IMR-90 (cell line): ENCODE data around the gene COL13A1.

Experiments
- CTCF ChIP-seq: conservative IDR thresholded peaks from 2 replicates; pipeline ENCODE4 v1.5.1; 2012; ENCODE audit warnings: mild to moderate bottlenecking, low read depth, low read length, improper control_type of control experiment
- POLR2A ChIP-seq: IDR thresholded peaks from 2 replicates; pipeline ENCODE4 v1.6.1; 2012; ENCODE audit warnings: mild to moderate bottlenecking, low read depth, low read length
- RFX5 ChIP-seq: IDR thresholded peaks from 2 replicates; pipeline ENCODE4 v1.8.0; 2012; ENCODE audit warnings: low read depth, mild to moderate bottlenecking, low read length, moderate library complexity
- SMC3 ChIP-seq: fragments of 150-350 bp; IDR thresholded peaks from 2 replicates; pipeline ENCODE4 v1.6.1; 2016; ENCODE audit warnings: low read depth, mild to moderate bottlenecking, antibody characterized with exemption, low read length, moderate library complexity
- TF ChIP-seq, protein P1 (sequence below): fragments of 150-350 bp; IDR thresholded peaks from 2 replicates; pipeline ENCODE4 v1.6.1; 2016; ENCODE audit warnings: low read depth, mild to moderate bottlenecking, low read length, moderate library complexity, borderline replicate concordance

DNA sequence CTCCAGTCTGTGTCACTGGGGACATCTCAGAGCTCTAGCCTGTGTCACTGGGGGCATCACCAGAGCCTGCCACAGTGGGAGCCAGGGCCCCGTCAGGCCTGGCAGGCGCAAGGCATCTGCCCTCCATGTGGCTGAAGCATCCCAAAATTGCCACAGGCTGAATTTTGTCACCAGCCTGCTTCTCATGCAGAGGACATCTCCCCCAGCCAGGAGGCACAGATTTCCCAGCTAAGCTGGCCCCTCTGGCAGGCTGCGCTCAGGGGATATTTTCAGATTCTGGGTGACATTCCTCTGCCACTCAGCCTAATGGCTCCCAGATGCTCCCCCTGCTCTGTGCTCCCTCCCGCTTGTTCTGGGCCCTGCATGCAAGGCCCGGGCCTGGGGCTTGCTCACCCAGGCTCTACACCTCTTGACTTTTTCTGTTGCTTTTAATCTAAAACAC, 64.6 kb downstream of the COL13A1 start:
- TF ChIP-seq CTCF (no peak), POLR2A (no peak), RFX5 (no peak), SMC3 (no peak)
- TF ChIP-seq, protein P1, sequence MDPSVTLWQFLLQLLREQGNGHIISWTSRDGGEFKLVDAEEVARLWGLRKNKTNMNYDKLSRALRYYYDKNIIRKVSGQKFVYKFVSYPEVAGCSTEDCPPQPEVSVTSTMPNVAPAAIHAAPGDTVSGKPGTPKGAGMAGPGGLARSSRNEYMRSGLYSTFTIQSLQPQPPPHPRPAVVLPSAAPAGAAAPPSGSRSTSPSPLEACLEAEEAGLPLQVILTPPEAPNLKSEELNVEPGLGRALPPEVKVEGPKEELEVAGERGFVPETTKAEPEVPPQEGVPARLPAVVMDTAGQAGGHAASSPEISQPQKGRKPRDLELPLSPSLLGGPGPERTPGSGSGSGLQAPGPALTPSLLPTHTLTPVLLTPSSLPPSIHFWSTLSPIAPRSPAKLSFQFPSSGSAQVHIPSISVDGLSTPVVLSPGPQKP: no peak
